Measurements from ENCODE around the gene MOGAT3. TPM values are rescaled to one million over a fixed set of nuclear protein-coding genes. Genes with fewer than 3 reads are reported as not detected.
A peak's percentile ranks its signal among the peaks of the same experiment; 100 is the strongest.

MOGAT3 gene
- total and polyA plus RNA-seq, 9 of the 15 experiments (the other 6 are each of a cell fraction or from before 2014, with no cell fraction given): 0.07 to 0.17 (median 0.13) TPM; not detected in 6

DNA sequence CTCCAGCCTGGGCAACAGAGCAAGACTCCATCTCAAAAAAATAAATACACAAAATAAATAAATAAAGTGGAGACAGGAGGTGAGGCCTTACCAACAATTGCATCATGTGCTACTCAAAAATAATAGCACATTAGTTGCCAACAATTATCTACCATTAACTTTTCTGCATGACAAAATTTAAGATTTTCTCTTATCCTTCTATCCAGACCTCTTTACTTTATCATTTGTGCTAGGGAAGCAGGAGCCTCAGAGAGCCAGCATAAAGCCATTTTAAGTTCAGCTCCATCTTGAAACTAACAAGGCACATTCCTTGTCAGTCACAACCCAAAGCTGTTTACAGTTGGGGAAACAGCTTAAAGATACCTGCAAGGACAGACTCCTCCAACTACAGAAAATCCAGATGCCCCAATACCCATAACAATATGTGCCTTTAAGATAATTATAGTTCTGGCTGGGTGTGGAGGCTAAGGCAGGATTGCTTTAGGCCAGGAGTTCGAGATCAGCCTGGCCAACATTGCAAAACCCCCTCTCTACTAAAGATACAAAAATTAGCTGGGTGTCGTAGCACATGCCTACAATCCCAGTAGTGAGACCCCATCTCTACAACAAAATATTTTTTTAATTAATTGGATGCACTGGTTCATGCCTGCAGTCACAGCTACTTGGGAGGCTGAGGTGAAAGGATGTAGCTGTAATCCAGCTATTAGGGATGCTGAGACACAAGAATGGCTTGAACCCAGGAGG is 48.8 kb downstream of the MOGAT3 start (continued):
- TF ChIP-seq ZNF512 (tag; IDR thresholded peaks at IDR 0.05) (no peak), MAFK (IDR thresholded peaks at IDR 0.05; ENCODE audit: low read length) (no peak), ZFP91 (CRISPR knock-in tag; IDR thresholded peaks at IDR 0.05) (no peak), CEBPB (tag; IDR thresholded peaks at IDR 0.05) (peak; percentile 68), DLX4 (CRISPR knock-in tag; IDR thresholded peaks at IDR 0.05) (no peak), MYC (IDR thresholded peaks at IDR 0.05; ENCODE audit: low read depth, low read length) (no peak), MYC (CRISPR knock-in tag; IDR thresholded peaks at IDR 0.05; ENCODE audit: borderline replicate concordance, low read depth) (0 out of 2 replicates have a peak, but pooled peaks have one; percentile 40), CBX5 (IDR thresholded peaks at IDR 0.05; ENCODE audit: borderline replicate concordance, low read depth) (no peak), PHF20 (IDR thresholded peaks at IDR 0.05; ENCODE audit: partially characterized antibody) (no peak), NFYB (IDR thresholded peaks at IDR 0.05; ENCODE audit: extremely low read depth, insufficient read length) (no peak), ZNF143 (CRISPR knock-in tag; IDR thresholded peaks at IDR 0.05) (no peak), DDX20 (tag; IDR thresholded peaks at IDR 0.05; ENCODE audit: low read depth) (peak; percentile 69; the same call in 1 of the 2 replicates), HNRNPLL (IDR thresholded peaks at IDR 0.05; ENCODE audit: low read depth, low read length, poor library complexity, severe bottlenecking) (no peak), TAL1 (IDR thresholded peaks at IDR 0.05) (no peak), BACH1 (tag; IDR thresholded peaks at IDR 0.05) (peak; percentile 71), HINFP (tag; conservative IDR thresholded peaks at IDR 0.05; ENCODE audit: low read depth) (no peak), MCM2 (IDR thresholded peaks at IDR 0.05; ENCODE audit: low read depth) (no peak), MEIS2 (IDR thresholded peaks at IDR 0.05; ENCODE audit: partially characterized antibody) (peak; percentile 17), ZNF224 (CRISPR knock-in tag; IDR thresholded peaks at IDR 0.05) (no peak)
- TF ChIP-seq, protein P1, sequence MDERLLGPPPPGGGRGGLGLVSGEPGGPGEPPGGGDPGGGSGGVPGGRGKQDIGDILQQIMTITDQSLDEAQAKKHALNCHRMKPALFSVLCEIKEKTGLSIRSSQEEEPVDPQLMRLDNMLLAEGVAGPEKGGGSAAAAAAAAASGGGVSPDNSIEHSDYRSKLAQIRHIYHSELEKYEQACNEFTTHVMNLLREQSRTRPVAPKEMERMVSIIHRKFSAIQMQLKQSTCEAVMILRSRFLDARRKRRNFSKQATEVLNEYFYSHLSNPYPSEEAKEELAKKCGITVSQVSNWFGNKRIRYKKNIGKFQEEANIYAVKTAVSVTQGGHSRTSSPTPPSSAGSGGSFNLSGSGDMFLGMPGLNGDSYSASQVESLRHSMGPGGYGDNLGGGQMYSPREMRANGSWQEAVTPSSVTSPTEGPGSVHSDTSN (CRISPR knock-in tag; IDR thresholded peaks at IDR 0.05; ENCODE audit: low read depth): no peak
- TF ChIP-seq, protein P1 (tag; conservative IDR thresholded peaks at IDR 0.05; ENCODE audit: low read depth): no peak

All from K562 (cell line).